ENCODE data around the gene ACTN1.

- no peak for TF ChIP-seq CTCF (IDR thresholded peaks at IDR 0.05)
- no peak for TF ChIP-seq POLR2AphosphoS5 (IDR thresholded peaks at IDR 0.05)
- TF ChIP-seq POLR2A (IDR thresholded peaks at IDR 0.05), result no peak
These were observed 49.3 kb downstream of the ACTN1 start for GRCh38 chr14:68929623-68930307.

Measured in suprapubic skin (tissue), 4 donors.